Measurements from ENCODE around the gene FER.
"Not testable (repeated sequence)": the region's sequence is repeated elsewhere in the genome, so short reads cannot be mapped to it uniquely, and the experiment has no call there.

FER gene

DNA sequence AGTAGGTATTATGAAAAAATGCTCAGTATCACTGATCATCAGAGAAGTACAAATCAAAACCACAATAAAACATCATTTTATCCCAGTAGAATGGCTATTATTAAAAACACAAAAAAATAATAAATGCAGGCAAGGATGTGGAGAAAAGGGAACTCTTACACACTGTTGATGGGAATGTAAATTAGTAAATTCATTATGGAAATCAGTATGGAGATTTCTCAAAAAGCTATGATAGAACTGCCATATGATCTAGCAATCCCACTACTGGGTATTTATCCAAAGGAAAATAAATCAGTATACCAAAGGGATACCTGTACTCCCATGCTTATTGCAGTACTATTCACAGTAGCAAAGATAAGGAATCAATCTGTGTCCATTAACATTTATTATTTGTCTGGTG, 209.6 kb downstream of the FER start:
- no peak for DNase-seq (ENCODE audit: low spot score)

DNA sequence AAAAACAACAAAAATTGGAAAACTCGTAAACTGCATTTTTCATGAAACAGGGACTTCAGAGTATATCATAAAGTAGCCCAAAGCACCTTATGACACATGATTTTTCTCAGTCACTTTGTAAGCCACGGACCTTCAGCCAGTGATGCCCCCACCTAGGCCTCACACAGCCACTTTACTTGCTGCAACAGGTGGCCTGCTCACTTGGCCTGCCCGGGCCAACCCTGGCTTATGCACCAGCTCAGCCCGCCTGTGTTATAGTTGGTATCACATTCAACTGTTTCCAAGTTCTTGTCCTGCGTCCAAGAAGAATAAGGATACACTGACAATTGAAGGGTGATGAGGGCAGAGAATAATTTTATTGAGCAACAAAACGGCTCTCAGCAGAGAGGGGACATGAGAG, 219.2 kb downstream of the FER start:
- no peak for DNase-seq (ENCODE audit: low spot score)

DNA sequence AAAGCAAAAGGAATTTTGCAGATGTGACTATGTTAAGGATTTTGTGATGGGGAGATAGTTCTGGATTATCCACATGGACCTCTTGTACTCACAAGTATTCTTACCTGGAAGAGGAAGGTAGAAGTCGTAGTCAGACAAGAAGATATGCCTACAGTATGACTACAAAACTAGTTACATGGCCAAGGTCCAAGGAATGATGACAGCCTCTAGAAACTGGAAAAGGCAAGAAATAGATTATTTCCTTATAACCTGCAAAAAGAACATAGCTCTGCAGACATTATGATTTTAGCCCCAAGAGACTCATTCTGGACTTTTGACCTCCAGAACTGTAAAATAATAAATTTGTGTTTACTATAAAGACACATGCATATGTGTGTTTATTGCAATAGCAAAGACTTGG, 226.9 kb downstream of the FER start:
- no peak for DNase-seq (ENCODE audit: low spot score)

DNA sequence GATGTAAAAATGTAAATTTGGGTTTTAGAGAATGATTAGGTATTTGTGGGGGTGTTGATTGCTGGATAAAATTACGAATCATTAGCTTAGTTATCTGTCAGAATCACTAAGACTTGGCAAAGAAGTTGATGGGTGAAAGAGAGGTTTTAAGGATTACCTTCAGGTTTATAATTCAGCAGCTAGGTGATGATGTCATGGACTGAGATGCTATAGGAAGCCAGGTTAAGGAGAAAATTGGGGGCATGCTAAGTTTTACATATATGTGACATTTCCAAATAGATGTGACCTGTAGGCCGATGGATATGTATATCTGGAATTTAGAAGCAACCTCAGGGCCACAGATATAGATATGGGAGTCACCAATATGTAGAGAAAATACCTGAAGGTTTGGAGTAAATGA, 228.0 kb downstream of the FER start:
- no peak for DNase-seq (ENCODE audit: low spot score)

DNA sequence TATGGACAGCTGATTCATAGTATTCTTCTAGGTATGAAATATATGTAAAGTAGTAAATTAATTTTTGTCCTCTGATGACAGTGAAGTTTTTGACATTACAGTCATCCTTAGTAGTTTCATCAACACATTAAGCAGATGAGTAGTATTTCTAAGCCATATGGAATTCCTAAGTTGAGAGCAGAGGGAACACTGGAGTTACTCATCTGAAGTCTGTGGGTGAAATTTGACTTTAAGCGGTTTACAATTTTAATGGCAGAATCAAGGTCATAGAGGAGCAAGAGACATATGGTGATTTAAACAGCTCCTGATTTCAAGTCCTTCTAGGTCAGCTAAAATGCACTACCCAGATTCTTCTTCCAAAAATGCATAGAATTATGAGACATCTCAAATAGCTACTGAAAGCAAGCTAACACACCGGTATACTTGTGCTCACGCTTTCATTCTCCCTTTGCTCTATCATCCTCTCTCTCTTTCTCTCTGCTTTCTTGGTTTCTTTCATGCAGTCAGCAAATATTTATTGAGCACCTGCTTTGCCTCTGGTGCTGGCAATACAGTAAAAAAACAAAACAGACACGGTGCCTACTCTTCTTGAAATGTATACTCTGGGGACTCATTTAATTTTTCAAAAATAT, 235.9 kb downstream of the FER start:
- DNase-seq (ENCODE audit: low spot score), result no peak

DNA sequence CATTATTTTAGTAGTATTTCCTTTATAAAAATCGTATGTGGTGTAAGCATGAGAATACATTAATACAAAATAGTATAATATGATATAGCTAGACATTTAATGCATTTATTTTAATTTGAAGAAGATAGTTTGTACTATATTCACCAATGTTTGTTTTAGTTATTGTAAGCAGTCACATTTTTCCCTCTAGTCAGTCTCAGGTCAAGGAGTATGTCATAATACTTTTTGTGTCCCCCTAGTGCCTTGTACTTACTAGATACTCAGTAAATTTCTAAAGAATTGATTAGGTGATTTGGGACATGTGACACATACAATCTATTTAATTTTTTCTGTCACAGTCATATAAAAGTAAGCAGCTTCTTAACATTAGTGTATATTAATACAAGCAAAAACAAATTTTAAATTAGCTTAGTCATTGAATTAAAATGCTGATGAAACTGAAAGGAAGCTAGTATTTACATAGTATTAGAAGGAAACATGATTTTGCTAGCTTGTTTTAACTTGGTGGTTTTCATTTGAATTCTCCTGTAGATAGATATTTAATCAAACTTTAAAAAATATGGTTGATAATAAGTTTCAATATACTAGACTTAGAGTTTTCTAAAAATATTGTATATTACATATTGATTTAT, 242.2 kb downstream of the FER start:
- DNase-seq (ENCODE audit: low spot score), result no peak

DNA sequence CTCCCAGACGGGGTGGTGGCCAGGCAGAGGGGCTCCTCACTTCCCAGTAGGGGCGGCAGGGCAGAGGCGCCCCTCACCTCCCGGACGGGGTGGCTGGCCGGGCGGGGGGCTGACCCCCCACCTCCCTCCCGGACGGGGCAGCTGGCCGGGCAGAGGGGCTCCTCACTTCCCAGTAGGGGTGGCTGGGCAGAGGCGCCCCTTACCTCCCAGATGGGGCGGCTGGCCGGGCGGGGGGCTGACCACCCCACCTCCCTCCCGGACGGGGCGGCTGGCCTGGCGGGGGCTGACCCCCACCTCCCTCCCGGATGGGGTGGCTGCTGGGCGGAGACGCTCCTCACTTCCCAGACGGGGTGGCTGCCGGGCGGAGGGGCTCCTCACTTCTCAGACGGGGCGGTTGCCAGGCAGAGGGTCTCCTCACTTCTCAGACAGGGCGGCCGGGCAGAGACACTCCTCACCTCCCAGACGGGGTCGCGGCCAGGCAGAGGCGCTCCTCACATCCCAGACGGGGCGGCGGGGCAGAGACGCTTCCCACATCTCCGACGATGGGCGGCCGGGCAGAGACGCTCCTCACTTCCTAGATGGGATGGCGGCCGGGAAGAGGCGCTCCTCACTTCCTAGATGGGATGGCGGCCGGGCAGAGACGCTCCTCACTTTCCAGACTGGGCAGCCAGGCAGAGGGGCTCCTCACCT, 244.8 kb downstream of the FER start:
- DNase-seq (ENCODE audit: low spot score), result not testable (repeated sequence)

DNA sequence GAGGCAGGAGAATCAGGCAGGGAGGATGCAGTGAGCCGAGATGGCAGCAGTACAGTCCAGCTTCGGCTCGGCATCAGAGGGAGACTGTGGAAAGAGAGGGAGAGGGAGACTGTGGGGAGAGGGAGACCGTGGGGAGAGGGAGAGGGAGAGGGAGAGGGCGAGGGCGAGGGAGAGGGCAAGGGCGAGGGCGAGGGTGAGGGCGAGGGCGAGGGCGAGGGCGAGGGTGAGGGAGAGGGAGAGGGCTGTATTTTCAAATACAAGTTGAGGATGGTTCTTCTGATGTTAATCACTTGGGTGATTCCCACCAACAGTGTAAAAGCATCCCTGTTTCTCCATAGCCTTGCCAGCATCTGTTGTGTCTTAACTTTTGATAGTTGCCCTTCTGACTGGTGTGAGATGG, 245.7 kb downstream of the FER start:
- DNase-seq (ENCODE audit: low spot score), result not testable (repeated sequence)

DNA sequence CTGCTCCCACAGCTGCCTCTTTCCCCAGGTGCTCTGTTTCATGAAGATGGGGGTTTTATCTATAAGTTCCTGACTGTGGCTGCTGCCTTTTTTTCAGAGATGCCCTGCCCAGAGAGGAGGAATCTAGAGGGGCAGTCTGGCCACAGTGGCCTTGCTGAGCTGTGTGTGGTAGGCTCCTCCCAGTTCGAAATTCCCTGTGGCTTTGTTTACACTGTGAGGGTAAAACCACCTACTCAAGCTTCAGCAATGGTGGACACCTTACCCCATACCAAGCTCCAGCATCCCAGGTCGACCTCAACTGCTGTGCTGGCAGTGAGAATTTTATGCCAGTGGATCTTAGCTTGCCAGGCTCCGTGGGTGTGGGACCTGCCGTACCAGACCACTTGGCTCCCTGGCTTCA, 250.0 kb downstream of the FER start:
- no peak for DNase-seq (ENCODE audit: low spot score)

DNA sequence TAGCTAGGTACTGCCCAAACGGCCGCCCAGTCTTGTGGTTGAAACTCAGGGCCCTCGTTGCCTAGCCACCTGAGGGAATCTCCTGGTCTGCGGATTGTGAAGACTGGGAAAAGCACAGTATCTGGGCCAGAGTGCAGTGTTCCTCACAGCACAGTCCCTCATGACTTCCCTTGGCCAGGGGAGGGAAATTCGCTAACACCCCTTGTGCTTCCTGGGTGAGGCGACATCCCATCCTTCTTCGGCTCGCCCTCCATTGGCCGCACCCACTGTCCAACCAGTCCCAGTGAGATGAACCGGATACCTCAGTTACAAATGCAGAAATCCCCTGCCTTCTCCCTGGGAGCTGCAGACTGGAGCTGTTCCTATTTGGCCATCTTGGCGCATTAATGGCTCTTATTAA, 250.5 kb downstream of the FER start:
- DNase-seq (ENCODE audit: low spot score), result no peak

DNA sequence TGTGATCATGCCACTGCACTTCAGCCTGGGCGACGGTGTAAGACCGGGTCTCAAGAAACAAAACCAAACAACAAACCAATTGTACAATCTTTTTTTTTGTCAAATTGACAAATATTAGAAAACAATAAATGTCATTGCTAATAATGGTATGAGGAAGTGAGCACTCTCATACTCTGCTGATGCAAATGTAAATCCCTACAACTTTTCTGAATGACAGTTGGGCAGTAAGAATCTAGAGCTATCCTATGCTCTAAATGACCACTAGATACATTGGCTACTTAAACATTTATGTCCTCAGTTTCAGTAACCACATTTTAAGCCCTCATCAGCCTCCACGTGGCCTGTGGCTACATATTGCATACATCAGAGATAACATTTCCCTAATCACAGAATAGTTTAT, 256.2 kb downstream of the FER start:
- DNase-seq (ENCODE audit: low spot score), result no peak

DNA sequence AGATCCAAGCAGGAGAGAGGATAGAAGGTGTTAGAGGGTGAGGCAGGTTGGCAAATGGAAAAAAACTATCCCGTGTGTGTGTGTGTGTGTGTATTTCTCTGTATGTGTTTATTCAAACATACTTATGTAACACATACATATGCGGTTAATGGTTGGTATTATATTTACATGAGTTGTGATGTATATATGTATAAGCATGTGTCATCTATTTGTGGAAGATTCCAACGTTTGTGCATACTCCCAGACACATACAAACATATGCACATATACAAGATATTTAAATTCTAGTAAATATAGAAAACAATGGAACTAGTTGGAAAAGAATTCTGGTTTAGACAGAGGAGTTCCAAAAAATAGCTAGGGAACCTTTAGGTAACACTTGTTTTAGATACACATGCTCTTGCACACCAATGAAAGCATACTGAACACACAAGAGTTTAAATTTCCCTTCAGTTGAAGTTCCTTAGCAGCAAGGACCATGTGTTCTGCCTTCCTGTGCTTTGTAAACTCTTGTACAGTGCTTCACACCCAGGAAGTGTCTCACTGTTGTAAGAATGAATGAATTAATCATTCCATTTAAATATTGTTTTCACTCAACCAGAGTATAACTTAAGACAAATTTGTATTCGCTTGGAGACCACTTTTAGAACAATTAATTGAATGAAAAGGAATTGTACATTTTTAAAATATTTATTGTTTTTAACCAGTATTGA, 257.8 kb downstream of the FER start:
- DNase-seq (ENCODE audit: low spot score), result no peak

DNA sequence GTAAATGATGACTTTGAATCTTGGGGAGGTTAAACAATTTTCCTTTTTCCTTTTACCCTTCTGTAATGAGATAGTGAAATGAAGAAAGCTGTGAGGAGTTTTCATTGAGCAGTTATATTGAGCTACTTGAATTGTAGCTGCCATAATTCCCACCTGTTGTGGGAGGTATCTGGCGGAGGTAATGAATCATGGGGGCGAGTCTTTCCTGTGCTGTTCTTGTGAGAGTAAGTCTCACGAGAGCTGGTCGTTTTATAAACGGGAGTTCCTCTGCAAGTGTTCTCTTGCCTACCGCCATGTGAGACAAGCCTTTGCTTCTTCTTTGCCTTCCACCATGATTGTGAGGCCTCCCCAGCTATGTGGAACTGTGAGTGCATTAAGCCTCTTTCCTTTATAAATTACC, 258.4 kb downstream of the FER start:
- DNase-seq (ENCODE audit: low spot score), result no peak

DNA sequence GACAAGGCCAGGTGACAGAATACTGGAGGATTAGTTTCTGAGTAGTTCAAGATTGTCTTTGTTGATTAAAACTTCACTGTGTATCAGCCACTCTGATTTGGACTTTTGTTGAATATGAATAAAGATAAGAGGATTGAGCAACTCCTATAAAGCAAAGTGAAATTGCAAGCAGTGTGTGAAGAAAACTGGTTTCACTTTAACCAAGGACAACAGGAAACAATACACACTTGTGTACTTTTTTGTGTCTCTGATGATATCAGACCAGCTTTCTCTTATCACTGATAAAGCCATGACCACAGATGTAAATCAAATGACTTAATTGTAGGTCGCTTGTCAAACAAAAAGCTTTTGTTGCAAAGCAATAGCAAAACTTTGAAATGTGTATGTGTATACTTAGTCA, 268.6 kb downstream of the FER start:
- DNase-seq (ENCODE audit: low spot score), result no peak

DNA sequence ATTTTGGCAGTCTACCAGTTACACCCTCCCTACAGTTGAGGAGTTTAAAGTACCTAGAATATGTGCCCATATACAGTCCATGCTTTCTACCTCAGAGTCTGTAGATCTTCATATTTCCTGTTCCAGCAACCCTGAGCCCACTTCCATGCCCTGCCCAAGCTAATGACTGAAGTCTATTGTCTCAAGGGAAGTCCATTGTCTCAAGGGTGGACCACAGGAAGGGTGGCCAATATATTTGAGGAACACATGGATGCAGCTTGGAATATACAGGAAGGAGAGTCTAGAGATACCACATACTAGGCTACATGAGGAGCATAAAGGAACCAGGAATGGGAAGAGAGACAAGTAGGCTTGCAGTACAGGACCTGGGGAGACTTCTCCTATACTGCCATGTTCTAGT, 274.4 kb downstream of the FER start:
- no peak for DNase-seq (ENCODE audit: low spot score)

DNA sequence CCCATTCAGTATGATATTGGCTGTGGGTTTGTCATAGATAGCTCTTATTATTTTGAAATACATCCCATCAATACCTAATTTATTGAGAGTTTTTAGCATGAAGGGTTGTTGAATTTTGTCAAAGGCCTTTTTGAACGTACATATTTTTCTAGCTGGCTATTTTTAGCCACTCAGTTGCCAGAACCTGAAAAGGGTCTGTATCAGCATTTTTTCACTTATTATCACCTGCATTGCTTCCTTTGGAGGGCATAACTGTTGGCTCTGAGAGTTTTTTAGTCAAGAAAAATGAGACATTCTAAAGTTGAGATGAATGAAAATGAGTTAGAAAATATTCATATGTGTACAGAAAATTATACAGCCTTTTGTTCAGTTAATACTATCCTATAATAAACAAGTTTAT, 278.0 kb downstream of the FER start:
- DNase-seq (ENCODE audit: low spot score), result not testable (repeated sequence)

DNA sequence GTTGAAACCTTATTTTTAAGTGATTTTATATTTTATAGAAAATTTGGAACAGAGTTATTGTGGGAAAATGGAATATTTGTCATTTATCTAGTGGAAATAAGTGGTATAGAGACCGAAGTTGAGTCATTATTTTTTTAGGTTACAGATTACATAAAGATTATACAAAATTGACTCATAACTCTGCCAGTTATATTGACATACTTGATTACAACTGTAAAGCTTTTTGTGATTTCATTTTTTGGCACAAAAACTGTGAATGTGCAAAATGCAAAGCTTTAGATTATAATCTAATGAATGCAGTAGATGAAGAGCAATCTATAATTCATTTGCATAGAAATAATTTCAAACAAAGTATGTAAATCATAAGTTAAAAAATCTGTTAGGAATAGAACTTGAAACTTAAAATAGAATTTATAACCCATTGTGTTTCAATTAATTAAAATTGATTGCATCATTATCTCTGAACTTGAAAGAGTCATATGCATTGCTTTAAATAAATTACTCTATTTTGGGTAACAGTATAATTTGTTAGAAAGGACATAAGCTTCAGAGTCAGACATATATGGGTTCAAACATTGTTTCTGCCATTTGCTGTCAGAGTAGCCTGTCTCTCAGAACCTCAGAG, 280.4 kb downstream of the FER start:
- DNase-seq (ENCODE audit: low spot score), result no peak

DNA sequence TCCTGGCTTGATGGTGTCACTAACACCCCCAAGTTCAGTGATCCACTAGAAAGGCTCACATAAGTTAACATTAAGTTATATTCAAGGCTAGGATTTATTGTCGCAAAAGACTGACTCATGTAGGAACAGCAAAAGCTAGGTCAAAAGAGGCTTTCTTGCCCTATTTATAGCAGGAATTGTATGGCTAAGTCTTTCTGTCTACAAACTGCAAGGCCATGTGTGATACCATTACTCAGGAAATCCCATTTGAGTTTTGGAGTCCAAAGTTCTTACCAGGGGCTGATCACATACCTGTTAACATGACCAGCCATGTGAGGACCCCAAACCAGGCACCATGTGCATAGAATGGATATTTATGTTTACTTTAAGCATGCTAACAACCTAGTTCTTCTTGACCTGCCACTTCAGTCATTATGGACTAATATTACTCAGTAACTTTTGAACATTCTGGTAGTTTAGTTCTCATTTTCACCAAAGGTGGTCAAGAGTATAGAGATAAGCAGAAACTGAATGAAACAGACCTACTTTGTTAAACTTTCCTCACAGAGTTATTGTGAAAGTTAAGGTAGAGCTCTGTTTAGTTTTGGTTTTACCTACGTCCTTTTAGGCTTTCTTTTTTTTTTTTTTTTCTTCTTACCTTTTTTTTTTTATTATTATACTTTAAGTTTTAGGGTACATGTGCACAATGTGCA, 281.1 kb downstream of the FER start:
- no peak for DNase-seq (ENCODE audit: low spot score)

DNA sequence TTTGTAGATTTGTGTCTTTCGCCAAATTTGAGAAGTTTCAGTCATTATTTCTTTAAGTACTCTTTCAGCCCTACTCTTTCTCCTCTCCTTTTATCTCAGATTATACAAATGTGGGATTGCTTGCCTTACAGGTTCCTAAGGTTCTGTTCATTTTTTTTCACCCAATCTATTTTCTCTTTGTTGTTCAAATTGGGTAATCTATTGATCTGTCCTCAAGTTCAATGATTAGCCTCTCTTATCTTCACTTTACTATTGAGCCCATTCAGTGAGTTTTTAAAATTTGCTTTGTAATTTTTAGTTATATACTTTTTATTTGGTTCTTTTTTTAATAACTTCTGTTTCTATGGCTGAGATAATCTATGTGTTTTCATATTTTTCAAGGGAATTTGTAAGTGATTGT, 282.1 kb downstream of the FER start:
- no peak for DNase-seq (ENCODE audit: low spot score)

DNA sequence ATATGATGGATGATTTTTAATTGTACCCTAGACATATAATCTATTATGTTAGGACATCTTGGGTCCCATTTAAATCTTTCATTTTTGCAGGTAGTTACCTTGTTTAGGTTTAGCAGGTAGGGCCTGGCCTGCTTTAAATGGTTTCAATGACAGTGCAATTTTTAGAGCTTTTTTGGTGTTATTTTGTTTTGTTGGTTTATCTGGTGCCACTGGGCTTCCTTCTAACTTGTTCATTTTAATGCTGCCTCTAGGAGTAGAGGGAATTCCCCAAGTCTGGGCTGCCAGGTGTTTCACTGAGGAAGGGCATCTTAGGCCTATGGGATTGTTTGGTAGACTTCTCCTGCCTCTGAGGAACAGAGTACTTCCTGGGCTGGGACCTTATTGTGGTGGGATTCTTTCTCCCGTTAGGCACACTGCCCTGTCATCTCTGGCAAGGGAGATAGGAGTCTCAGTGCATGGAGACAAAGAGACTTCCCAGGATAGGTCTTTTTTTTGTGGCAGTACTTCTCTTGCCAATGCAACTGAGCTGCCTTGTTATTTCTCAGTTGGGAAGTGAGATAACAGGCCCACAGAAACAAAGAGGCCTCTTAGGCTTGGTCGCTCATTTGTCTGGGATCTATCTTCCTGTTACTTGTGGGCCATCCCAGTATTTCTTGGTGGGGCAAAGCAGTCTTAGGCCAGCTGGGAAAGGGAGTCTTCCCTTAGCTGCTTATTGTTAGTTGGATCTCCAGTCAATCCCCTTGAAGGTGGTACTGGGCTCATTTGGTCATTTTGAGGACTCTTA, 282.9 kb downstream of the FER start:
- DNase-seq (ENCODE audit: low spot score), result no peak

DNA sequence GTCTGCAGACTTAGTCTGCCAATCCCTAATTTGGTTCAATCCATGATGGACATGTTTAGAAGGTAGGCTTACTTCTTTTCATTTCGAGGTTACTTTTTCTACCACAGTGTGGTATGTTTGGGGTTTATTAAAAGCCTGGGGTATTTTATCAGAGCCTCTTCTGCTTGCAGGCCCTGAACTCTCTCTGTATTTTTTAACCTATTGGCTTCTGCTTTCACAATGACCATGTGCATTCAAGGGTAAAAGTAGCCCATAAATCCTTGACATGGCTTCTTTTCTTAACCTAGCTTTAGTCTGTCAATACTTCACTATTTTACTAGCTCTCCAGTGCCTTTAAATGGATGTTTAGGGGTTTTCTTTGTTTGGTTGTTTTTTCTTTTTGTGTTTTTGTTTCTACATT, 286.6 kb downstream of the FER start:
- no peak for DNase-seq (ENCODE audit: low spot score)

All from Ammon's horn (tissue), 1 donor.